B cell (primary cell): Measurements from ENCODE around the gene AGBL4. TPM values are rescaled to one million over a fixed set of nuclear protein-coding genes. Genes with fewer than 3 reads are reported as not detected.

ENCODE experiments used
- ATAC-seq: fragments of 200-7000 bp; cut with Tn5 transposase; one replicate; pipeline ENCODE4 v1.10.0; 2021; ENCODE audit warnings: low read depth, mild to moderate bottlenecking, moderate number of reproducible peaks, moderate library complexity
- CTCF ChIA-PET: fragments of 350-600 bp; sonication (Branson Sonifier 250); formaldehyde crosslinking; loops from one replicate; lab custom pipeline; 2021; ENCODE audit warnings: antibody characterized with exemption, inconsistent platforms; lab: Charles Lee
- POLR2A ChIA-PET: fragments of 350-600 bp; sonication (Branson Sonifier 250); formaldehyde crosslinking; loops from one replicate; lab custom pipeline; 2021; ENCODE audit warnings: antibody characterized with exemption; lab: Charles Lee
- DNase-seq: peaks from one replicate; pipeline ENCODE4 v3.0.0; 2013
- H2AFZ ChIP-seq: 2 replicates; pipeline ENCODE4 v1.6.1; 2012; ENCODE audit warnings: mild to moderate bottlenecking, low read depth, low read length; ENCODE audit not compliant: insufficient read depth, poor library complexity, severe bottlenecking
- H3K27ac ChIP-seq, 2 donors: 1 replicate in 1 of 2; 2 replicates in 1 of 2; pipeline ENCODE4 v1.5.1; 2012 to 2013; ENCODE audit warnings: low read length in 2 of 2, mild to moderate bottlenecking in 2 of 2, moderate library complexity in 1 of 2
- H3K27me3 ChIP-seq, 4 experiments: fragments of 200-600 bp in 1 of 4; sonication (generic) in 1 of 4; replicated peaks in 1 of 4; 1 replicate in 2 of 4; 2 replicates in 2 of 4; pipeline versions ENCODE4 v1.6.1 to v1.7.0; 2013 to 2016; ENCODE audit warnings: low read length in 3 of 4, mild to moderate bottlenecking in 2 of 4, mixed read lengths in 1 of 4, moderate library complexity in 1 of 4; ENCODE audit not compliant: insufficient read depth in 4 of 4, control insufficient read depth in 3 of 4; ENCODE audit errors: control extremely low read depth in 1 of 4
- H3K36me3 ChIP-seq, 2 experiments: replicated peaks in 1 of 2; 1 replicate in 1 of 2; 2 replicates in 1 of 2; pipeline versions ENCODE4 v1.6.1 to v1.7.1; 2013; ENCODE audit warnings: low read length in 1 of 2; ENCODE audit not compliant: insufficient read depth in 2 of 2, control insufficient read depth in 1 of 2; ENCODE audit errors: control extremely low read depth in 1 of 2, extremely low read depth in 1 of 2
- H3K4me1 ChIP-seq, 2 donors: fragments of 200-600 bp in 1 of 2; sonication (generic) in 1 of 2; 1 replicate in 1 of 2; 2 replicates in 1 of 2; pipeline versions ENCODE4 v1.5.1 to v1.6.1; 2013 to 2017; ENCODE audit warnings: low read length in 2 of 2; ENCODE audit not compliant: control insufficient read depth in 2 of 2, insufficient read depth in 2 of 2
- H3K4me2 ChIP-seq: replicated peaks from 2 replicates; pipeline ENCODE3; 2012; ENCODE audit warnings: mild to moderate bottlenecking, low read depth, low read length; ENCODE audit not compliant: poor library complexity, severe bottlenecking
- H3K4me3 ChIP-seq, 5 experiments: fragments of 200-600 bp in 1 of 5; sonication (generic) in 1 of 5; 1 replicate in 3 of 5; 2 replicates in 2 of 5; pipeline versions ENCODE4 v1.5.1 to v1.7.0; 2011 to 2016; ENCODE audit warnings: low read length in 4 of 5, mild to moderate bottlenecking in 4 of 5, low read depth in 2 of 5, control low read depth in 1 of 5, moderate library complexity in 1 of 5; ENCODE audit not compliant: insufficient read depth in 1 of 5; ENCODE audit errors: control extremely low read depth in 1 of 5, extremely low read depth in 1 of 5
- H3K79me2 ChIP-seq: fragments of 200-600 bp; sonication (generic); one replicate; pipeline ENCODE4 v1.6.0; 2016; ENCODE audit warnings: low read length; ENCODE audit not compliant: control insufficient read depth, insufficient read depth
- H3K9ac ChIP-seq: fragments of 200-600 bp; sonication (generic); 2 replicates; pipeline ENCODE4 v1.6.1; 2017; ENCODE audit warnings: mild to moderate bottlenecking, low read length, moderate library complexity
- H3K9me3 ChIP-seq, 3 donors: one replicate each; pipeline versions ENCODE4 v1.6.1 to v1.7.1; 2013; ENCODE audit warnings: low read length in 2 of 3; ENCODE audit not compliant: control insufficient read depth in 2 of 3, insufficient read depth in 1 of 3; ENCODE audit errors: control extremely low read depth in 1 of 3
- H4K20me1 ChIP-seq: 2 replicates; pipeline ENCODE4 v1.6.0; 2012; ENCODE audit warnings: mild to moderate bottlenecking, low read length; ENCODE audit not compliant: insufficient read depth, control insufficient read depth, poor library complexity, severe bottlenecking
- H3K27ac Mint-ChIP-seq: one replicate; pipeline ENCODE4 v1.8.0; 2021; ENCODE audit warnings: mixed read lengths
- H3K27me3 Mint-ChIP-seq: one replicate; pipeline ENCODE4 v1.8.0; 2021; ENCODE audit warnings: mixed read lengths
- H3K4me1 Mint-ChIP-seq: one replicate; pipeline ENCODE4 v1.8.0; 2021; ENCODE audit warnings: mixed read lengths
- H3K4me3 Mint-ChIP-seq: one replicate; pipeline ENCODE4 v1.8.0; 2021; ENCODE audit warnings: mixed read lengths
- H3K9me3 Mint-ChIP-seq: one replicate; pipeline ENCODE4 v1.8.0; 2022; ENCODE audit warnings: mixed read lengths; ENCODE audit not compliant: insufficient read depth
- CTCF ChIP-seq: fragments of 200-600 bp; IDR thresholded peaks from one replicate; pipeline ENCODE4 v1.8.0; 2022; ENCODE audit warnings: antibody characterized with exemption, mild to moderate bottlenecking
- EZH2 ChIP-seq: IDR thresholded peaks from 2 replicates; pipeline ENCODE4 v1.6.1; 2012; ENCODE audit warnings: borderline replicate concordance, low read depth, mild to moderate bottlenecking, moderate library complexity, low read length; ENCODE audit not compliant: insufficient read depth, poor library complexity, severe bottlenecking
- intact Hi-C: fragments of 100-400 bp; cut with micrococcal nuclease; formaldehyde crosslinking; loops from one replicate; pipeline ENCODE4 v1.10.0; 2022
- polyA plus RNA-seq: library from polyadenylated mRNA; depleted of rRNA; stranded (reverse); fragments of >200 nt; gene quantifications from 2 replicates; pipeline ENCODE4 v1.2.3, GENCODE V29; 2012
- total RNA-seq, 2 donors: library from RNA; stranded (reverse); fragments of 120-200 nt in 1 of 2; gene quantifications; 1 replicate in 1 of 2; 2 replicates in 1 of 2; pipeline versions ENCODE4 v1.2.3 to v1.2.4, GENCODE V29; 2013 to 2022

AGBL4 gene
- total and polyA plus RNA-seq, 2 donors (not counting 1 experiment from before 2014, with no cell fraction given), result 0.07 to 0.12 TPM

- Histone ChIP-seq H3K27ac (no peak overlapping the region), H3K9me3 (no peaks in the 10 kb centered on the region), H4K20me1 (no peaks in the 10 kb centered on the region), H3K79me2 (no peaks in the 10 kb centered on the region), H3K36me3 (no peaks in the 10 kb centered on the region), H3K4me2 (no peak overlapping the region), H3K4me1 (peaks cover 10 to 11% of the 10 kb centered on the region in 2 donors), H2AFZ (no peak overlapping the region), H3K27me3 (no peaks in the 10 kb centered on the region), H3K9ac (no peak overlapping the region), H3K4me3 (no peak overlapping the region)
- intact Hi-C loops, result no loop called here
- no peak for DNase-seq
- no peak overlapping the region for H3K4me3 Mint-ChIP-seq
- ChIA-PET POLR2A (no interaction called here), CTCF (interaction anchor here (0.8 to 1.7 kb wide), 2 partner anchors 9 to 210 kb away, joined by 3 to 5 read pairs; no protein-coding TSS in a partner anchor)
- no peak overlapping the region for H3K27ac Mint-ChIP-seq
- no peak for ATAC-seq
- no peaks in the 10 kb centered on the region for H3K9me3 Mint-ChIP-seq
- no peak for TF ChIP-seq CTCF
- TF ChIP-seq EZH2, result no peak
- H3K4me1 Mint-ChIP-seq, result peaks cover 11% of the 10 kb centered on the region
- H3K27me3 Mint-ChIP-seq, result peaks cover 12% of the 10 kb centered on the region
These were observed 1136.0 kb downstream of the AGBL4 start for GRCh38 chr1:48887796-48888195.

DNA sequence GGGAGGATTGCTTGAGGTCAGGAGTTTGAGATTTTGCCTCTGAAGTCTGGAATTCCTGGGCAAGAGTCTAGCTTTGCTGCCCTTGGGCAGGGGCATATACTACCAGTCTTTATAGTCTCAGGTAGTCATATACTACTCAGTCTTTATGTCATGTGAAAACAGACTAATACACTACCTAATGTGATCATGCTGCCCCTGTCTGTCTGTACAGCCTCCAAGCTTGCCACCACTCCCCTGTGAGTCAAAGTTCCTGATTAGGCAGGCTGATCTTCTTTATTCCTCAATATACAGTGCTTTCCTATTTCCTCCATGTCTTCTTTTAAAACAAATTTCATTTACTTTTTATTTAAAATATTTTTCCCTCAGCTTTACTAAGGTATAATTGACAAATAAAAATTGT, 1141.7 kb downstream of the AGBL4 start:
- Histone ChIP-seq H3K9ac (no peak overlapping the region), H3K4me1 (no peaks in the 10 kb centered on the region), H3K36me3 (no peaks in the 10 kb centered on the region), H3K4me3 (no peak overlapping the region), H3K4me2 (no peak overlapping the region), H3K79me2 (no peaks in the 10 kb centered on the region), H2AFZ (no peak overlapping the region), H3K27ac (no peak overlapping the region), H3K9me3 (no peaks in the 10 kb centered on the region), H3K27me3 (no peaks in the 10 kb centered on the region), H4K20me1 (no peaks in the 10 kb centered on the region)
- Mint-ChIP-seq H3K27me3 (peaks cover 19% of the 10 kb centered on the region), H3K9me3 (no peaks in the 10 kb centered on the region), H3K27ac (no peak overlapping the region), H3K4me3 (no peak overlapping the region), H3K4me1 (no peaks in the 10 kb centered on the region)
- POLR2A ChIA-PET, result no interaction called here
- intact Hi-C loops, result no loop called here
- CTCF ChIA-PET, result interaction anchor here (1.5 kb wide), 1 partner anchor 10 kb away, joined by 4 read pairs; no protein-coding TSS in a partner anchor
- DNase-seq (no peak), ATAC-seq (no peak)
- no peak for TF ChIP-seq EZH2
- TF ChIP-seq CTCF, result no peak
